ENCODE measurements around the gene WNK2. TPM values are rescaled to one million over a fixed set of nuclear protein-coding genes. Genes with fewer than 3 reads are reported as not detected.

Gene WNK2
- total RNA-seq, 1 experiment from 2014 or later: 0.07 TPM

GRCh38 chr9:93368437-93368836 lies 184.5 kb downstream of the WNK2 start:
- POLR2A ChIA-PET: no interaction called here
- H3K4me1 Mint-ChIP-seq (ENCODE audit: insufficient read depth, unreplicated experiment): no peaks in the 10 kb centered on the region
- peaks cover 6% of the 10 kb centered on the region for H3K9me3 Mint-ChIP-seq (ENCODE audit: unreplicated experiment)
- H3K36me3 Mint-ChIP-seq (ENCODE audit: insufficient read depth, unreplicated experiment): peaks cover 5% of the 10 kb centered on the region
- no peak for DNase-seq (ENCODE audit: unreplicated experiment)
- CTCF ChIA-PET: interaction anchor here (0.6 kb wide), 1 partner anchor 56 kb away, joined by 4 read pairs; no protein-coding TSS in a partner anchor
- H3K4me3 Mint-ChIP-seq (ENCODE audit: unreplicated experiment): no peak overlapping the region
- no peak overlapping the region for H3K27ac Mint-ChIP-seq (ENCODE audit: low read depth, unreplicated experiment)
- intact Hi-C loops (cut with micrococcal nuclease): no loop called here
- no TSS peak for BruUV-seq (replicated peaks)
- H3K27me3 Mint-ChIP-seq (ENCODE audit: insufficient read depth, unreplicated experiment): peaks cover 28% of the 10 kb centered on the region
- no peak for TF ChIP-seq CTCF (IDR thresholded peaks at IDR 0.05; ENCODE audit: unreplicated experiment)

- Mint-ChIP-seq H3K4me3 (ENCODE audit: unreplicated experiment) (no peak overlapping the region), H3K27ac (ENCODE audit: low read depth, unreplicated experiment) (no peak overlapping the region), H3K36me3 (ENCODE audit: insufficient read depth, unreplicated experiment) (peaks cover 5% of the 10 kb centered on the region), H3K9me3 (ENCODE audit: unreplicated experiment) (peaks cover 6% of the 10 kb centered on the region), H3K27me3 (ENCODE audit: insufficient read depth, unreplicated experiment) (peaks cover 40% of the 10 kb centered on the region), H3K4me1 (ENCODE audit: insufficient read depth, unreplicated experiment) (no peaks in the 10 kb centered on the region)
- DNase-seq (ENCODE audit: unreplicated experiment): no peak
- CTCF ChIA-PET: interaction anchor here (0.6 kb wide), 1 partner anchor 672 kb away, joined by 3 read pairs; no protein-coding TSS in a partner anchor
- POLR2A ChIA-PET: no interaction called here
- no peak for TF ChIP-seq CTCF (IDR thresholded peaks at IDR 0.05; ENCODE audit: unreplicated experiment)
- intact Hi-C loops (cut with micrococcal nuclease): no loop called here
- no TSS peak for BruUV-seq (replicated peaks)
These were observed 185.7 kb downstream of the WNK2 start for GRCh38 chr9:93369686-93370085.

Other genes starting within 250 kb of the WNK2 start
- gene FGD3, start 236.6 kb upstream of the WNK2 start, total RNA-seq (2022): not detected in 2 replicates
- not detected in 2 replicates for gene SUSD3, start 125.4 kb upstream of the WNK2 start, total RNA-seq (2022)
- gene CARD19, start 87.9 kb upstream of the WNK2 start, total RNA-seq (2022): 34.4 and 36.6 TPM in 2 replicates
- gene NINJ1, start 49.9 kb upstream of the WNK2 start, total RNA-seq (2022): 51.0 and 64.7 TPM in 2 replicates

Data from MCF 10A (cell line).